Natural killer cell (primary cell): ENCODE results near the gene HSPA12A. TPM values are rescaled to one million over a fixed set of nuclear protein-coding genes. Genes with fewer than 3 reads are reported as not detected.

ENCODE experiments used
- ATAC-seq, 3 donors: fragments of 150-1000 bp in 2 of 3; fragments of 200-7000 bp in 1 of 3; cut with Tn5 transposase; 1 replicate in 1 of 3; 2 replicates in 2 of 3; pipeline ENCODE4 v1.10.0; 2021; ENCODE audit warnings: mild to moderate bottlenecking in 2 of 3, moderate library complexity in 2 of 3
- DNase-seq, 2 donors: peaks; one replicate each; pipeline versions ENCODE4 v3.0.0 to v3.0.0-alpha.2; 2013 to 2021; ENCODE audit warnings: mixed read lengths in 1 of 2
- H3K27ac ChIP-seq: one replicate; pipeline ENCODE4 v1.5.1; 2013; ENCODE audit warnings: mild to moderate bottlenecking, low read length
- H3K27me3 ChIP-seq: one replicate; pipeline ENCODE4 v1.6.1; 2013; ENCODE audit warnings: low read length; ENCODE audit not compliant: control insufficient read depth, insufficient read depth
- H3K36me3 ChIP-seq: one replicate; pipeline ENCODE4 v1.6.1; 2013; ENCODE audit warnings: low read length; ENCODE audit not compliant: control insufficient read depth, insufficient read depth
- H3K4me1 ChIP-seq: one replicate; pipeline ENCODE4 v1.6.1; 2013; ENCODE audit warnings: low read length; ENCODE audit not compliant: control insufficient read depth, insufficient read depth
- H3K4me3 ChIP-seq: one replicate; pipeline ENCODE4 v1.5.1; 2013; ENCODE audit warnings: low read length
- H3K9me3 ChIP-seq: one replicate; pipeline ENCODE4 v1.6.1; 2013; ENCODE audit warnings: low read length; ENCODE audit not compliant: control insufficient read depth, insufficient read depth
- H3K27ac Mint-ChIP-seq, 2 donors: one replicate each; pipeline ENCODE4 v1.8.0; 2022; ENCODE audit warnings: mild to moderate bottlenecking in 2 of 2, mixed read lengths in 2 of 2, moderate library complexity in 1 of 2
- H3K27me3 Mint-ChIP-seq, 2 donors: one replicate each; pipeline ENCODE4 v1.8.0; 2022; ENCODE audit warnings: low read depth in 2 of 2, mixed read lengths in 2 of 2
- H3K36me3 Mint-ChIP-seq: one replicate; pipeline ENCODE4 v1.8.0; 2022; ENCODE audit warnings: mixed read lengths
- H3K4me1 Mint-ChIP-seq, 2 donors: one replicate each; pipeline ENCODE4 v1.8.0; 2022; ENCODE audit warnings: mixed read lengths in 2 of 2
- H3K4me3 Mint-ChIP-seq: one replicate; pipeline ENCODE4 v1.8.0; 2022; ENCODE audit warnings: mild to moderate bottlenecking, moderate library complexity, mixed read lengths
- H3K9me3 Mint-ChIP-seq, 2 donors: one replicate each; pipeline ENCODE4 v1.8.0; 2022; ENCODE audit warnings: mixed read lengths in 2 of 2
- WGBS: methylation state at CpG from one replicate; pipeline ENCODE4 v1.1.7; 2013; ENCODE audit warnings: missing lambda C conversion rate; ENCODE audit not compliant: insufficient coverage; 5-methylcytosine and 5-hydroxymethylcytosine counted together
- intact Hi-C: fragments of 100-400 bp; cut with micrococcal nuclease; formaldehyde crosslinking; loops from one replicate; pipeline ENCODE4 v1.14.2; 2022
- total RNA-seq, 4 donors: library from RNA; stranded (reverse); fragments of 120-200 nt in 1 of 4; gene quantifications; one replicate each; pipeline versions ENCODE4 v1.2.3 to v1.2.4, GENCODE V29; 2013 to 2022
- TF ChIP-seq, protein P1 (sequence below): fragments of 200-600 bp; IDR thresholded peaks from one replicate; pipeline ENCODE4 v1.8.0; 2022; ENCODE audit warnings: antibody characterized with exemption

HSPA12A gene
- total RNA-seq, 3 donors from 2014 or later (not counting 1 experiment from before 2014, with no cell fraction given) = 0.43 TPM; not detected in 2

DNA sequence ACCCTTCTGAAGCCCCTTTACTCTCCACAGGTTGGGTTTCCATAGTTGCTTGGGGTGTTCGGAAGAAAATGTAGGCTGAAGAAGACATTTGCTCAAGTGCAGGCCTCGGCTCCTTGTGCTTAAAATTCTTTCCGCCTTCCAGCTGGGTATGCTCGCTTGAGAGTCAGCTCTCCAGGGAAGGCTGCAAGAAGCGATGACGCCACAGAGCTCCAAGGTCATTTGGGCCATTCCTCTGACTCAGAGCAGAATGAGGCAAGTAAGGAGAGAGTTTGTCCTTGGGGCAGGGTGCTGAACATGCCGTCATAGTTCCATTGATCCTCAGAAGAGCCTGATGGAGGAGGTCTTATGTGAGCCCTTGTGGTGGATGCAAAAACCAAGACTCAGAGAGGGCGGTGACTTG, 27.4 kb upstream of the HSPA12A start:
- peaks cover 0 to 5% of the 10 kb centered on the region in 2 donors for H3K27me3 Mint-ChIP-seq

DNA sequence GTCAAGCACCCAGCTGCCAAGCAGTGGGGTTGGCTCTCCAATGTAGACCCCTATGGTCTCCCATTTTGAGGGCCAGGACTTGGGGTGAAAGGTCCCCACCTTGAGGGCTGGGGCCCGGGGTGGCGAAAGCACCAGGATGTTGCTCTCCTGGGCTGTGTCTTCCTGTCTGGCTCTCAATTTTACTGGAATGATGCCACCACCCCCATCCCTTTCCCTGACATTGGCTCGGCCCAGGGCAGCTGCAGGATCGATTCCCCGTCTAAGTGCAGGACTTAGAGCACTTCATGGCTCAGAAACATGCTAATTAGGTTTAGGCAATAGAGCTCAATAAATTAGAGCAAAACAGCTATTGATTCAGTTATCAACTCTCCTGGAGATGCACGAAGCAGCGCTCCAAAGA, 27.0 kb upstream of the HSPA12A start:
- H3K36me3 Mint-ChIP-seq = no peaks in the 10 kb centered on the region
- no peak overlapping the region for H3K27ac ChIP-seq
- H3K4me1 Mint-ChIP-seq = no peaks in the 10 kb centered on the region
- no peak for DNase-seq
- H3K27me3 Mint-ChIP-seq = peaks cover 0 to 5% of the 10 kb centered on the region in 2 donors
- H3K27me3 ChIP-seq = no peaks in the 10 kb centered on the region
- H3K4me3 ChIP-seq = no peak overlapping the region
- H3K9me3 ChIP-seq = no peaks in the 10 kb centered on the region
- no peak overlapping the region for H3K4me3 Mint-ChIP-seq
- WGBS = 87% methylated on average over 6 of the region's 7 CpGs
- H3K9me3 Mint-ChIP-seq = no peaks in the 10 kb centered on the region
- intact Hi-C loops = no loop called here
- no peak for ATAC-seq
- H3K27ac Mint-ChIP-seq = no peak overlapping the region
- TF ChIP-seq, protein P1, sequence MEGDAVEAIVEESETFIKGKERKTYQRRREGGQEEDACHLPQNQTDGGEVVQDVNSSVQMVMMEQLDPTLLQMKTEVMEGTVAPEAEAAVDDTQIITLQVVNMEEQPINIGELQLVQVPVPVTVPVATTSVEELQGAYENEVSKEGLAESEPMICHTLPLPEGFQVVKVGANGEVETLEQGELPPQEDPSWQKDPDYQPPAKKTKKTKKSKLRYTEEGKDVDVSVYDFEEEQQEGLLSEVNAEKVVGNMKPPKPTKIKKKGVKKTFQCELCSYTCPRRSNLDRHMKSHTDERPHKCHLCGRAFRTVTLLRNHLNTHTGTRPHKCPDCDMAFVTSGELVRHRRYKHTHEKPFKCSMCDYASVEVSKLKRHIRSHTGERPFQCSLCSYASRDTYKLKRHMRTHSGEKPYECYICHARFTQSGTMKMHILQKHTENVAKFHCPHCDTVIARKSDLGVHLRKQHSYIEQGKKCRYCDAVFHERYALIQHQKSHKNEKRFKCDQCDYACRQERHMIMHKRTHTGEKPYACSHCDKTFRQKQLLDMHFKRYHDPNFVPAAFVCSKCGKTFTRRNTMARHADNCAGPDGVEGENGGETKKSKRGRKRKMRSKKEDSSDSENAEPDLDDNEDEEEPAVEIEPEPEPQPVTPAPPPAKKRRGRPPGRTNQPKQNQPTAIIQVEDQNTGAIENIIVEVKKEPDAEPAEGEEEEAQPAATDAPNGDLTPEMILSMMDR = no peak
- no peaks in the 10 kb centered on the region for H3K36me3 ChIP-seq
- H3K4me1 ChIP-seq = no peaks in the 10 kb centered on the region

More for the DNA sequence above, 27.4 kb upstream of the HSPA12A start:
- TF ChIP-seq, protein P1 = no peak
- no peak overlapping the region for H3K4me3 ChIP-seq
- no peak overlapping the region for H3K27ac ChIP-seq
- no peaks in the 10 kb centered on the region for H3K4me1 ChIP-seq
- ATAC-seq (no peak), DNase-seq (no peak)
- no peaks in the 10 kb centered on the region for H3K27me3 ChIP-seq
- 89% methylated on average over 8 of the region's 8 CpGs for WGBS
- Mint-ChIP-seq H3K27ac (no peak overlapping the region), H3K9me3 (no peaks in the 10 kb centered on the region), H3K36me3 (no peaks in the 10 kb centered on the region), H3K4me3 (no peak overlapping the region), H3K4me1 (no peaks in the 10 kb centered on the region)
- H3K36me3 ChIP-seq = no peaks in the 10 kb centered on the region
- intact Hi-C loops = no loop called here
- H3K9me3 ChIP-seq = no peaks in the 10 kb centered on the region

- ATAC-seq = no peak
- Mint-ChIP-seq H3K9me3 (no peaks in the 10 kb centered on the region), H3K4me1 (no peaks in the 10 kb centered on the region), H3K27ac (no peak overlapping the region), H3K36me3 (no peaks in the 10 kb centered on the region), H3K27me3 (peaks cover 5% of the 10 kb centered on the region in 2 donors), H3K4me3 (no peak overlapping the region)
- no peak overlapping the region for H3K27ac ChIP-seq
- no peak for DNase-seq
- no peaks in the 10 kb centered on the region for H3K9me3 ChIP-seq
- no peaks in the 10 kb centered on the region for H3K27me3 ChIP-seq
- no peaks in the 10 kb centered on the region for H3K4me1 ChIP-seq
- H3K36me3 ChIP-seq = no peaks in the 10 kb centered on the region
- intact Hi-C loops = no loop called here
- TF ChIP-seq, protein P1 = no peak
- WGBS = 86% methylated on average over 4 of the region's 4 CpGs
- no peak overlapping the region for H3K4me3 ChIP-seq
Measured at GRCh38 chr10:116768786-116769185, 26.4 kb upstream of the HSPA12A start.
